ENCODE data around the gene MCU. TPM values are rescaled to one million over a fixed set of nuclear protein-coding genes. Genes with fewer than 3 reads are reported as not detected.
A peak's percentile ranks its signal among the peaks of the same experiment; 100 is the strongest.

MCU gene
- total RNA-seq, 1 experiment from 2014 or later: 19.2 TPM

DNA sequence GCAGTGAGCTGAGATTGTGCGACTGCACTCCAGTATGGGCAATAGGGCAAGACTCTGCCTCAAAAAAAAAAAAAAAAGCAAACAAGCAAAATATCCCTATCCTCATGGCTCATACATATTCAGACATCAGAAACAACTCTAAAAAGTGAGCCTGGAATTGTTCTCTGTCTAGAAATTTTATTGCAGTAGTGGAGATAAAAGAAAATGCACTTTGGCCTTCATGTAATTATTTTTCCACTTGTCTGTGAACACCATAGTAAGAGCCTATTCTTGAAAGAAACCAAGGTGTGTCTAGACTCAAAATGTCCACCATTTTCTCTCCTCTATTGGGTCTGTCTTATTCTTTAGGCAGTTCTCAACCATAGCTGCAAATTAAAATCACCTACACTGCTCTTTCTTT lies 30.5 kb upstream of the MCU start:
- Mint-ChIP-seq H3K27me3 (ENCODE audit: insufficient read depth, unreplicated experiment) (no peaks in the 10 kb centered on the region), H3K27ac (ENCODE audit: low read depth, unreplicated experiment) (no peak overlapping the region), H3K36me3 (ENCODE audit: insufficient read depth, unreplicated experiment) (no peaks in the 10 kb centered on the region), H3K4me3 (ENCODE audit: unreplicated experiment) (no peak overlapping the region), H3K4me1 (ENCODE audit: insufficient read depth, unreplicated experiment) (no peaks in the 10 kb centered on the region), H3K9me3 (ENCODE audit: unreplicated experiment) (peaks cover 7% of the 10 kb centered on the region)
- CTCF ChIA-PET: no interaction called here
- POLR2A ChIA-PET: no interaction called here
- no peak for DNase-seq (ENCODE audit: unreplicated experiment)
- TF ChIP-seq, protein P1, sequence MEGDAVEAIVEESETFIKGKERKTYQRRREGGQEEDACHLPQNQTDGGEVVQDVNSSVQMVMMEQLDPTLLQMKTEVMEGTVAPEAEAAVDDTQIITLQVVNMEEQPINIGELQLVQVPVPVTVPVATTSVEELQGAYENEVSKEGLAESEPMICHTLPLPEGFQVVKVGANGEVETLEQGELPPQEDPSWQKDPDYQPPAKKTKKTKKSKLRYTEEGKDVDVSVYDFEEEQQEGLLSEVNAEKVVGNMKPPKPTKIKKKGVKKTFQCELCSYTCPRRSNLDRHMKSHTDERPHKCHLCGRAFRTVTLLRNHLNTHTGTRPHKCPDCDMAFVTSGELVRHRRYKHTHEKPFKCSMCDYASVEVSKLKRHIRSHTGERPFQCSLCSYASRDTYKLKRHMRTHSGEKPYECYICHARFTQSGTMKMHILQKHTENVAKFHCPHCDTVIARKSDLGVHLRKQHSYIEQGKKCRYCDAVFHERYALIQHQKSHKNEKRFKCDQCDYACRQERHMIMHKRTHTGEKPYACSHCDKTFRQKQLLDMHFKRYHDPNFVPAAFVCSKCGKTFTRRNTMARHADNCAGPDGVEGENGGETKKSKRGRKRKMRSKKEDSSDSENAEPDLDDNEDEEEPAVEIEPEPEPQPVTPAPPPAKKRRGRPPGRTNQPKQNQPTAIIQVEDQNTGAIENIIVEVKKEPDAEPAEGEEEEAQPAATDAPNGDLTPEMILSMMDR (IDR thresholded peaks at IDR 0.05; ENCODE audit: unreplicated experiment): no peak
- intact Hi-C loops (cut with micrococcal nuclease): no loop called here
- BruUV-seq (replicated peaks): no TSS peak

DNA sequence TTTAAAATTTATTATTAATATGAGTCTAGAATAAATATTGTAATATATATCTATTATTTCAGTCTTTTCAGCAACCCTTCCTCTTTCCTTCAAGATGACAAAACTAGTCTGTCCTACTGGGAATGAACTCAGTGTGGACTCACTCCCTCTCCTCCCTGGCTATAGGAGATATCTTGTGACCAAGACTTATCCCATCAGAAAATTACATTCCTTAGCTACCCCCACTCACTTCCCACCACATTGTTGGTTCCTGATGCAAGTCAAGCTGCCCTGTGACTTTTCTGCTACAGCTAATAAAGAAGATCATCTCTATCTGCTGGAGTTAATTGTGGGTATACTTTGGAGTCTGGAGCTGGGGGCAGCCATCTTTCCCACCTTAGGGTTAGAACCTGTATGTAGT lies 28.0 kb upstream of the MCU start:
- POLR2A ChIA-PET: interaction anchor here (0.5 to 1.8 kb wide), 2 partner anchors 28 to 155 kb away, joined by 3 to 8 read pairs; partner anchors contain the start of gene MCU
- BruUV-seq (replicated peaks): no TSS peak

DNA sequence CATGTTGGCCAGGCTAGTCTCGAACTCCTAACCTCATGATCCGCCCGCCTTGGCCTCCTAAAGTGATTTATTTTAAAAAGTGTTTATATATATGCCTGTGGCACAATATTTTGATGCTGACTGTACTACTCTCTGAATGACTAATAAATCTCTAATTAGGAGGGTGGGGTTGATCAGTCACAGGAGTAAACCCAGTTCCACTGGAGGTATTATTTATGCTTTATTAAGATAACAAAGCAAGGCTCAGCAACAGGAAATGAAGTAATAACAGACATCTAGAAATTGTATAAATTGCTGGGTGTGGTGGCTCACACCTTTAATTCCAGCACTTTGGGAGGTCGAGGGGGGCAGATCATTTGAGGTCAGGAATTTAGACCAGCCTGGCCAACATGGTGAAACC lies 26.0 kb upstream of the MCU start:
- no TSS peak for BruUV-seq (replicated peaks)
- TF ChIP-seq, protein P1 (IDR thresholded peaks at IDR 0.05; ENCODE audit: unreplicated experiment): no peak
- H3K9me3 Mint-ChIP-seq (ENCODE audit: unreplicated experiment): no peaks in the 10 kb centered on the region
- no peaks in the 10 kb centered on the region for H3K27me3 Mint-ChIP-seq (ENCODE audit: insufficient read depth, unreplicated experiment)
- intact Hi-C loops (cut with micrococcal nuclease): no loop called here
- no peak overlapping the region for H3K4me3 Mint-ChIP-seq (ENCODE audit: unreplicated experiment)
- H3K36me3 Mint-ChIP-seq (ENCODE audit: insufficient read depth, unreplicated experiment): no peaks in the 10 kb centered on the region
- ChIA-PET POLR2A (interaction anchor here (1.1 to 1.3 kb wide), 2 partner anchors 10 to 175 kb away, joined by 3 read pairs; no protein-coding TSS in a partner anchor), CTCF (interaction anchor here (0.5 kb wide), 1 partner anchor 35 kb away, joined by 3 read pairs; no protein-coding TSS in a partner anchor)
- no peak overlapping the region for H3K27ac Mint-ChIP-seq (ENCODE audit: low read depth, unreplicated experiment)
- H3K4me1 Mint-ChIP-seq (ENCODE audit: insufficient read depth, unreplicated experiment): no peaks in the 10 kb centered on the region
- peak; percentile 8 for DNase-seq (ENCODE audit: unreplicated experiment)

More for the DNA sequence above, 28.0 kb upstream of the MCU start:
- TF ChIP-seq, protein P1 (IDR thresholded peaks at IDR 0.05; ENCODE audit: unreplicated experiment): no peak
- H3K4me1 Mint-ChIP-seq (ENCODE audit: insufficient read depth, unreplicated experiment): no peaks in the 10 kb centered on the region
- H3K27ac Mint-ChIP-seq (ENCODE audit: low read depth, unreplicated experiment): no peak overlapping the region
- no peaks in the 10 kb centered on the region for H3K36me3 Mint-ChIP-seq (ENCODE audit: insufficient read depth, unreplicated experiment)
- H3K27me3 Mint-ChIP-seq (ENCODE audit: insufficient read depth, unreplicated experiment): no peaks in the 10 kb centered on the region
- CTCF ChIA-PET: no interaction called here
- intact Hi-C loops (cut with micrococcal nuclease): no loop called here
- no peak overlapping the region for H3K4me3 Mint-ChIP-seq (ENCODE audit: unreplicated experiment)
- DNase-seq (ENCODE audit: unreplicated experiment): no peak
- peaks cover 7% of the 10 kb centered on the region for H3K9me3 Mint-ChIP-seq (ENCODE audit: unreplicated experiment)

DNA sequence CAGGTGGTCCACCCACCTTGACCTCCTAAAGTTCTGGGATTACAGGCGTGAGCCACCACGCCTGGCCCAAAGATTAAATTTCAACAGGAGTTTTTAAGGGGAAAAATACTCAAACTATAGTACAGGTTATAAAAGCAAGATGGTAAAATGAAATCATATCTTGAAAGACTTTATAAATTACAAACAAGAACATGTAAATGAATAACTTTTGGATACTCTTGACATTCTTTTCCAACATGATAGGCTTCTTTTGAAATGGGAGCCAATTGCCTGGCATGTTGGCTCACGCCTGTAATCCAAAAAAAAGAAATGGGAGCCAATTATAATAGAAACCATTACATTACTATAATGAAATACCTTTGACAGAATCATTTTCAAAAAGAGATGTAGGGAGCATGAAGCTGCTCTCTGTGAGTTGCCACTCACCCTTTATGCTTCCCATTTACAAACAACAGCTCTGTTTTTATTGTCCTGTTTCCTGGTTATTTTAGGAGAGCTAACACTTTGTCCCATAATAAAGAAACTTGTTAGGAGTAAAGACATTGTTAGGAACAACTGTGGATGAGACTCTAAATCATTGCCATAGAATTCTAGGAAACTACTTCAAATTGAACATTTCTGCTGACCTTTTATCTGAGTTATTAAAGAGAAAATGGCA lies 24.6 kb upstream of the MCU start:
- Mint-ChIP-seq H3K27ac (ENCODE audit: low read depth, unreplicated experiment) (no peak overlapping the region), H3K27me3 (ENCODE audit: insufficient read depth, unreplicated experiment) (no peaks in the 10 kb centered on the region), H3K36me3 (ENCODE audit: insufficient read depth, unreplicated experiment) (no peaks in the 10 kb centered on the region), H3K9me3 (ENCODE audit: unreplicated experiment) (no peaks in the 10 kb centered on the region), H3K4me1 (ENCODE audit: insufficient read depth, unreplicated experiment) (no peaks in the 10 kb centered on the region), H3K4me3 (ENCODE audit: unreplicated experiment) (no peak overlapping the region)
- BruUV-seq (replicated peaks): no TSS peak
- ChIA-PET CTCF (interaction anchor here (0.5 to 1.9 kb wide), 3 partner anchors 8 to 18 kb away, joined by 3 to 5 read pairs (median 4); no protein-coding TSS in a partner anchor), POLR2A (interaction anchor here (1.0 to 1.1 kb wide), 3 partner anchors 9 to 173 kb away, joined by 3 to 4 read pairs (median 3); no protein-coding TSS in a partner anchor)
- no peak for DNase-seq (ENCODE audit: unreplicated experiment)
- intact Hi-C loops (cut with micrococcal nuclease): no loop called here
- TF ChIP-seq, protein P1 (IDR thresholded peaks at IDR 0.05; ENCODE audit: unreplicated experiment): no peak

Data from MCF 10A (cell line).